Endothelial cell of umbilical vein (primary cell): ENCODE data around the gene MED23. TPM values are rescaled to one million over a fixed set of nuclear protein-coding genes. Genes with fewer than 3 reads are reported as not detected.

ENCODE experiments used
- BruUV-seq: library from RNA; stranded (reverse); fragments of 400-500 nt; replicated peaks from 2 replicates; lab custom pipeline; 2021; lab: Mats Ljungman, UMichigan
- CTCF ChIA-PET: fragments of 300-600, 350-600 bp; sonication (Branson Sonifier 250); formaldehyde crosslinking; loops from one replicate; lab custom pipeline; 2021; ENCODE audit warnings: antibody characterized with exemption, inconsistent platforms; lab: Charles Lee
- POLR2A ChIA-PET: fragments of 300-600, 350-600 bp; sonication (Branson Sonifier 250); formaldehyde crosslinking; loops from one replicate; lab custom pipeline; 2021; ENCODE audit warnings: antibody characterized with exemption, inconsistent platforms; lab: Charles Lee
- DNase-seq: peaks from one replicate; pipeline ENCODE4 v3.0.0-alpha.2; 2011; ENCODE audit warnings: low read depth, low spot score
- FAIRE-seq: peaks from 2 replicates; lab custom pipeline; 2011; peaks lifted over from hg19 to GRCh38; lab: Jason Lieb, UNC
- H2AFZ ChIP-seq: 2 replicates; pipeline ENCODE4 v1.6.0; 2012; ENCODE audit warnings: low read depth, low read length, control low read depth, inconsistent platforms
- H3K27ac ChIP-seq: 2 replicates; pipeline ENCODE4 v1.5.1; 2011; ENCODE audit warnings: low read depth, mild to moderate bottlenecking, control low read depth, low read length, moderate library complexity; ENCODE audit not compliant: insufficient read depth
- H3K27me3 ChIP-seq, 2 experiments: 2 replicates each; pipeline versions ENCODE4 v1.6.0 to v1.6.1; 2011; ENCODE audit warnings: low read length in 2 of 2, mixed read lengths in 1 of 2; ENCODE audit not compliant: control insufficient read depth in 2 of 2, insufficient read depth in 2 of 2
- H3K36me3 ChIP-seq, 2 experiments: 2 replicates in 1 of 2; 3 replicates in 1 of 2; pipeline ENCODE4 v1.5.1; 2011; ENCODE audit warnings: low read length in 2 of 2, mild to moderate bottlenecking in 1 of 2, moderate library complexity in 1 of 2; ENCODE audit not compliant: control insufficient read depth in 2 of 2, insufficient read depth in 2 of 2; ENCODE audit errors: extremely low read depth in 1 of 2
- H3K4me1 ChIP-seq: 3 replicates; pipeline ENCODE4 v1.5.1; 2011; ENCODE audit warnings: mild to moderate bottlenecking, low read length; ENCODE audit not compliant: control insufficient read depth, insufficient read depth; ENCODE audit errors: extremely low read depth
- H3K4me2 ChIP-seq: 2 replicates; pipeline ENCODE4 v1.6.1; 2011; ENCODE audit warnings: low read length, control low read depth, mixed read lengths; ENCODE audit not compliant: insufficient read depth
- H3K4me3 ChIP-seq, 3 experiments: fragments of 200-600 bp in 1 of 3; sonication (generic), shearing (Covaris generic) in 1 of 3; replicated peaks in 1 of 3; 2 replicates each; pipeline ENCODE4 v1.5.1; 2011 to 2016; ENCODE audit warnings: control low read depth in 3 of 3, low read length in 3 of 3, mild to moderate bottlenecking in 2 of 3, inconsistent platforms in 1 of 3, low read depth in 1 of 3, moderate library complexity in 1 of 3; ENCODE audit not compliant: insufficient read depth in 1 of 3
- H3K79me2 ChIP-seq: 2 replicates; pipeline ENCODE4 v1.6.0; 2012; ENCODE audit warnings: low read length, inconsistent platforms; ENCODE audit not compliant: control insufficient read depth, insufficient read depth
- H3K9ac ChIP-seq: replicated peaks from 2 replicates; pipeline ENCODE3; 2011; ENCODE audit warnings: low read length, control low read depth; ENCODE audit not compliant: insufficient read depth; ENCODE audit errors: extremely low read depth
- H3K9me1 ChIP-seq: replicated peaks from 3 replicates; pipeline ENCODE4 v1.6.0; 2011; ENCODE audit warnings: mild to moderate bottlenecking, low read length; ENCODE audit not compliant: control insufficient read depth, insufficient read depth; ENCODE audit errors: extremely low read depth
- H3K9me3 ChIP-seq: replicated peaks from 2 replicates; pipeline ENCODE4 v1.5.1; 2012; ENCODE audit warnings: low read length, inconsistent platforms; ENCODE audit not compliant: control insufficient read depth, insufficient read depth
- H4K20me1 ChIP-seq: replicated peaks from 2 replicates; pipeline ENCODE3; 2011; ENCODE audit warnings: mild to moderate bottlenecking, low read length; ENCODE audit not compliant: control insufficient read depth, insufficient read depth; ENCODE audit errors: extremely low read depth
- CTCF ChIP-seq, 2 donors: IDR thresholded peaks; 1 replicate in 1 of 2; 2 replicates in 1 of 2; pipeline ENCODE4 v1.5.1; 2011; ENCODE audit warnings: low read length in 2 of 2, mild to moderate bottlenecking in 2 of 2, moderate library complexity in 2 of 2, control low read depth in 1 of 2, inconsistent platforms in 1 of 2, low read depth in 1 of 2; ENCODE audit not compliant: insufficient read depth in 1 of 2; ENCODE audit errors: extremely low read depth in 1 of 2
- EZH2 ChIP-seq: IDR thresholded peaks from 2 replicates; pipeline ENCODE4 v1.6.1; 2012; ENCODE audit warnings: borderline replicate concordance, low read depth, mild to moderate bottlenecking, moderate library complexity, low read length, inconsistent platforms; ENCODE audit not compliant: severe bottlenecking
- FOS ChIP-seq: IDR thresholded peaks from 2 replicates; pipeline ENCODE4 v1.6.1; 2011; ENCODE audit warnings: mild to moderate bottlenecking, low read length, moderate library complexity, borderline replicate concordance; ENCODE audit not compliant: insufficient read depth
- GATA2 ChIP-seq: IDR thresholded peaks from 2 replicates; pipeline ENCODE4 v1.7.0; 2011; ENCODE audit warnings: low read depth, mild to moderate bottlenecking, moderate library complexity, mixed read lengths, low read length; ENCODE audit not compliant: insufficient read length, insufficient read depth
- JUN ChIP-seq: IDR thresholded peaks from 2 replicates; pipeline ENCODE4 v1.6.1; 2011; ENCODE audit warnings: borderline replicate concordance, low read depth; ENCODE audit not compliant: insufficient read length, insufficient read depth
- MAX ChIP-seq: IDR thresholded peaks from 2 replicates; pipeline ENCODE4 v1.6.1; 2011; ENCODE audit not compliant: insufficient read depth, insufficient read length
- MYC ChIP-seq: IDR thresholded peaks from one replicate; pipeline ENCODE4 v1.6.1; 2011; ENCODE audit warnings: mild to moderate bottlenecking, low read depth, low read length
- POLR2A ChIP-seq: IDR thresholded peaks from 2 replicates; pipeline ENCODE4 v1.6.1; 2012; ENCODE audit warnings: low read depth, mild to moderate bottlenecking, control low read depth, low read length
- POLR2AphosphoS5 ChIP-seq: IDR thresholded peaks from 2 replicates; pipeline ENCODE4 v1.6.1; 2012; ENCODE audit warnings: low read depth, mild to moderate bottlenecking, control low read depth, low read length, moderate library complexity; ENCODE audit not compliant: insufficient read depth
- dilution Hi-C: fragments of 300-500 bp; cut with MboI; formaldehyde crosslinking; loops from one replicate; pipeline ENCODE4 v1.15.0; 2019; ENCODE audit warnings: low sequenced_read_pairs; ENCODE audit not compliant: extremely low pct_ligation_motif_present
- intact Hi-C: fragments of 100-400 bp; cut with micrococcal nuclease; formaldehyde crosslinking; loops from one replicate; pipeline ENCODE4 v1.10.0; 2022
- polyA plus RNA-seq, 4 experiments: library from polyadenylated mRNA; depleted of rRNA in 3 of 4; stranded (reverse) in 3 of 4; unstranded in 1 of 4; fragments of >200 nt; gene quantifications; 2 replicates each; pipeline versions ENCODE4 v1.2.1 to v1.2.3, GENCODE V29; 2011 to 2012; ENCODE audit warnings: missing spikeins in 1 of 4
- total RNA-seq: library from RNA; stranded (reverse); gene quantifications from 2 replicates; pipeline ENCODE4 v1.2.3, GENCODE V29; 2021

MED23 gene
- total and polyA plus RNA-seq, 2 donors (not counting 3 experiments of a cell fraction or from before 2014, with no cell fraction given) = 17.9 to 29.5 TPM

GRCh38 chr6:131642987-131643611 is 15.1 kb upstream of the MED23 start:
- Histone ChIP-seq H3K79me2 (no peaks in the 10 kb centered on the region), H3K9me3 (no peaks in the 10 kb centered on the region), H3K9me1 (no peaks in the 10 kb centered on the region), H3K4me2 (no peak overlapping the region), H3K27ac (no peak overlapping the region), H3K36me3 (no peaks in the 10 kb centered on the region), H4K20me1 (no peaks in the 10 kb centered on the region), H3K4me3 (no peak overlapping the region), H3K9ac (no peak overlapping the region), H3K27me3 (peaks cover 2 to 7% of the 10 kb centered on the region in 2 experiments), H2AFZ (no peak overlapping the region), H3K4me1 (no peaks in the 10 kb centered on the region)
- TF ChIP-seq POLR2A (no peak), JUN (no peak), MAX (no peak), GATA2 (no peak), MYC (no peak), POLR2AphosphoS5 (no peak), CTCF (IDR thresholded peaks at IDR 0.05; ENCODE audit: extremely low read depth in 1 of 2, insufficient read depth in 1 of 2, low read depth in 1 of 2, low read length in 2 of 2) (no peak), EZH2 (no peak), FOS (no peak)
- CTCF ChIA-PET = no interaction called here
- BruUV-seq = no TSS peak
- FAIRE-seq (no peak), DNase-seq (no peak)
- intact Hi-C loops (no loop called here), dilution Hi-C loops (no loop called here)
- POLR2A ChIA-PET = no interaction called here
